Stomach (tissue), 9 donors: ENCODE data around the gene LHFPL2. TPM values are rescaled to one million over a fixed set of nuclear protein-coding genes. Genes with fewer than 3 reads are reported as not detected.

Experiments
- DNase-seq, 2 donors: peaks; one replicate each; pipeline versions ENCODE4 v3.0.0 to v3.0.0-alpha.2; 2013 to 2019
- H3K27ac ChIP-seq, 5 donors: fragments of 200-600 bp in 4 of 5; sonication (generic) in 4 of 5; one replicate each; pipeline ENCODE4 v1.5.1; 2013 to 2019; ENCODE audit warnings: mild to moderate bottlenecking in 1 of 5, moderate library complexity in 1 of 5
- H3K27me3 ChIP-seq, 3 donors: fragments of 200-600 bp; sonication (generic); one replicate each; pipeline ENCODE4 v1.5.1; 2017 to 2019; ENCODE audit warnings: mixed run types in 1 of 3
- H3K36me3 ChIP-seq, 4 donors: fragments of 200-600 bp; sonication (generic); 1 replicate in 3 of 4; 2 replicates in 1 of 4; pipeline ENCODE4 v1.5.1; 2016 to 2019
- H3K4me1 ChIP-seq, 4 donors: fragments of 200-600 bp; sonication (generic); one replicate each; pipeline ENCODE4 v1.5.1; 2016 to 2019
- H3K4me3 ChIP-seq, 4 donors: fragments of 200-600 bp; sonication (generic) in 3 of 4; one replicate each; pipeline ENCODE4 v1.5.1; 2016 to 2019; ENCODE audit warnings: mild to moderate bottlenecking in 1 of 4
- H3K9me3 ChIP-seq, 4 donors: fragments of 200-600 bp; sonication (generic); one replicate each; pipeline ENCODE4 v1.5.1; 2016 to 2019
- CTCF ChIP-seq, 7 experiments: fragments of 450-650 bp in 4 of 7; fragments of 200-600 bp in 3 of 7; sonication (generic) in 3 of 7; IDR thresholded peaks; one replicate each; pipeline ENCODE4 v1.5.1; 2016 to 2019; ENCODE audit warnings: antibody characterized with exemption in 7 of 7, control low read depth in 2 of 7, mild to moderate bottlenecking in 1 of 7
- EP300 ChIP-seq: sonication (generic); formaldehyde crosslinking; IDR thresholded peaks from one replicate; pipeline ENCODE4 v1.6.1; 2017; ENCODE audit warnings: antibody characterized with exemption
- POLR2A ChIP-seq, 4 donors: fragments of 450-650 bp; IDR thresholded peaks; one replicate each; pipeline ENCODE4 v1.6.1; 2016; ENCODE audit warnings: antibody characterized with exemption in 4 of 4, control low read depth in 2 of 4, mild to moderate bottlenecking in 1 of 4, moderate library complexity in 1 of 4
- POLR2AphosphoS5 ChIP-seq, 3 donors: sonication (generic); formaldehyde crosslinking; IDR thresholded peaks; one replicate each; pipeline ENCODE4 v1.6.1; 2016; ENCODE audit warnings: antibody characterized with exemption in 3 of 3
- WGBS, 5 donors: extraction: QIAGEN DNeasy Blood & Tissue Kit in 3 of 5; methylation state at CpG; one replicate each; pipeline versions ENCODE4 v1.1.5 to v1.1.7; 2013 to 2018; 5-methylcytosine and 5-hydroxymethylcytosine counted together
- intact Hi-C: fragments of 100-400 bp; cut with DNase I; formaldehyde crosslinking; loops from one replicate; pipeline ENCODE4 v1.15.1; 2023; ENCODE audit warnings: low total_unique reads
- polyA plus RNA-seq, 3 donors: library from polyadenylated mRNA; stranded (reverse); fragments of 200-250 nt; gene quantifications; one replicate each; pipeline ENCODE4 v1.2.3, GENCODE V29; 2013
- total RNA-seq, 5 donors: library from RNA; depleted of rRNA; stranded (reverse); fragments of >200 nt; gene quantifications; one replicate each; pipeline versions ENCODE4 v1.1.0 to v1.2.3, GENCODE V29; 2014 to 2016
- donor health status: healthy with polysubstance abuse.
- donor health status: Bipolar disorder and iron deficiency.
- donor health status: healthy.

Gene LHFPL2
- total and polyA plus RNA-seq, 8 donors: 3.7 to 53.6 (median 24.3) TPM

DNA sequence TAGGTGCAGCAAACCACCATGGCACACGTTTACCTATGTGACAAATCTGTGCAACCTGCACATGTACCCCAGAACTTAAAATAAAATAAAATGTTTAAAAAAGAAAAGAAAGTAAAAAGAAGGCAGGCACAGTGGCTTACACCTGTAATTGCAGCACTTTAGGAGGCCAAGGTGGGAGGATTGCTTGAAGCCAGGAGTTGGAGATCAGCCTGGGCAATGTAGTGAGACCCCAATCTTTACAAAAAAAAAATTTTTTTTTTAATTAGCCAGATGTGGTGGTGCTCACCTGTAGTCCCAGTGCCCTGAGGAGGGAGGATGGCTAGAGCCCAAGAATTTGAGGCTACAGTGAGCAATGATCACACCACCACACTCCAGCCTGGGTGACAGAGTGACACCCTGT, 12.5 kb upstream of the LHFPL2 start:
- no peaks in the 10 kb centered on the region for H3K27me3 ChIP-seq
- 70 to 89% (median 83%) methylated on average over 1 of the region's 1 CpG for WGBS, 5 donors
- no peaks in the 10 kb centered on the region for H3K36me3 ChIP-seq
- no peak overlapping the region for H3K4me3 ChIP-seq
- intact Hi-C loops: no loop called here
- no peak for DNase-seq
- no peak for TF ChIP-seq POLR2A (IDR thresholded peaks at IDR 0.05)
- no peak for TF ChIP-seq EP300
- no peak for TF ChIP-seq POLR2AphosphoS5 (IDR thresholded peaks at IDR 0.05)
- no peak for TF ChIP-seq CTCF (IDR thresholded peaks at IDR 0.05)
- no peaks in the 10 kb centered on the region for H3K9me3 ChIP-seq
- H3K4me1 ChIP-seq: no peaks in the 10 kb centered on the region
- no peak overlapping the region for H3K27ac ChIP-seq

DNA sequence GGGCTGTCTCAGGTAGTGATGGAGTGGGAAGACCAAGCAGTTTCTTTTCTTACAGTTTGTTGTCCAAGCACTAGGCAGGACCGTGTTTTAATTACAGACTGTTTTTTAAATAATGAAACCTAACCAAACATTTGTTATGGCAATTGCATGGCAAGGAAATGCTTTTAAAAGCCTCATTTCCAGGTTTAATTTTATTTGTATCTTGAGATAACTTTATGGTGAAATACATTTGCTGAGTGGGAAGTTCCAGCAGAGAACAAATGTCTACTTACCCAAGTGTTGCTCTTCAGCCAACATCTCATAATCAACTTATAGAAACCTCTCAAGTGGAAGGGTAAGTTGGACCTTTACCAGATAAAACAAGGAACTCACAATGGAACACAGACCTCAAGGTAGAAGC, 11.8 kb upstream of the LHFPL2 start:
- H3K36me3 ChIP-seq: no peaks in the 10 kb centered on the region
- H3K9me3 ChIP-seq: no peaks in the 10 kb centered on the region
- DNase-seq: no peak
- intact Hi-C loops: no loop called here
- no peaks in the 10 kb centered on the region for H3K4me1 ChIP-seq
- no peaks in the 10 kb centered on the region for H3K27me3 ChIP-seq
- TF ChIP-seq POLR2A (IDR thresholded peaks at IDR 0.05): no peak
- no peak for TF ChIP-seq CTCF (IDR thresholded peaks at IDR 0.05)
- no peak for TF ChIP-seq EP300
- TF ChIP-seq POLR2AphosphoS5 (IDR thresholded peaks at IDR 0.05): no peak
- no peak overlapping the region for H3K27ac ChIP-seq
- WGBS, 5 donors: 12 to 53% (median 37%) methylated on average over 1 of the region's 1 CpG
- H3K4me3 ChIP-seq: no peak overlapping the region

DNA sequence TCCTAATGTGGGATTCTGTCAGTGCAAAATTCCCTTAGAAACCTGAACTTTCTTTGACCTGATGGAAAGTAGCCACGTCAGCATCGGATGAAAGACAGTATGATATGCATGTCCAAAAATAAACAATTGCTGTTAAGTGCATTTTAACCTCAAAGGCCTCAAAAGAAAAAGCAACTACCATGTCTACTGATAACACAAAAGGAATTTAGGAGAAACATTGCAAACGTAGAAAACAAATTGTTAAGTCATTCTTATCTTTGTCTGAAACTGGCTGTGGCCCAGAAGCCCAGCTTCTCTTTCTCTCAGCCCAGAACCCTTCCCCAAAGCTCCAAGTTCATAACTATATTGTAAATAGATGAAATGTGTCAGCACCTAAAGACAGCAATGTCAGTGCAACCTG, 11.1 kb upstream of the LHFPL2 start:
- Histone ChIP-seq H3K4me3 (no peak overlapping the region), H3K36me3 (no peaks in the 10 kb centered on the region), H3K27me3 (no peaks in the 10 kb centered on the region), H3K27ac (no peak overlapping the region), H3K4me1 (no peaks in the 10 kb centered on the region), H3K9me3 (no peaks in the 10 kb centered on the region)
- TF ChIP-seq EP300: no peak
- no peak for TF ChIP-seq CTCF (IDR thresholded peaks at IDR 0.05)
- TF ChIP-seq POLR2AphosphoS5 (IDR thresholded peaks at IDR 0.05): no peak
- no peak for TF ChIP-seq POLR2A (IDR thresholded peaks at IDR 0.05)
- intact Hi-C loops: no loop called here
- peak in 1 of 2 donors; percentile 55 for DNase-seq
- 29 to 45% (median 39%) methylated on average over 3 of the region's 3 CpGs for WGBS, 5 donors

- intact Hi-C loops: no loop called here
- H3K27me3 ChIP-seq: no peaks in the 10 kb centered on the region
- no peak for DNase-seq
- no peaks in the 10 kb centered on the region for H3K4me1 ChIP-seq
- no peak overlapping the region for H3K4me3 ChIP-seq
- no peaks in the 10 kb centered on the region for H3K36me3 ChIP-seq
- TF ChIP-seq EP300 (no peak), POLR2A (IDR thresholded peaks at IDR 0.05) (no peak), CTCF (IDR thresholded peaks at IDR 0.05) (no peak), POLR2AphosphoS5 (IDR thresholded peaks at IDR 0.05) (no peak)
- H3K9me3 ChIP-seq: no peaks in the 10 kb centered on the region
- no peak overlapping the region for H3K27ac ChIP-seq
- WGBS, 5 donors: 80 to 94% (median 91%) methylated on average over 3 of the region's 3 CpGs
These were observed 10.5 kb upstream of the LHFPL2 start for GRCh38 chr5:78659114-78659513.
